Measurements from ENCODE around the gene TMEM223. TPM values are rescaled to one million over a fixed set of nuclear protein-coding genes. Genes with fewer than 3 reads are reported as not detected.

The TMEM223 gene
- total and polyA plus RNA-seq, 9 of the 15 experiments (the other 6 are each of a cell fraction or from before 2014, with no cell fraction given): 5.9 to 34.5 (median 19.6) TPM

GRCh38 chr11:62786318-62787004 lies 5.3 kb downstream of the TMEM223 start (continued):
- TF ChIP-seq CTCF (IDR thresholded peaks at IDR 0.05 in 2 of 3, conservative IDR thresholded peaks at IDR 0.05 in 1 of 3; ENCODE audit: insufficient read depth in 2 of 3, low read depth in 1 of 3, low read length in 3 of 3) (peak; percentile 98 to 100 (median 100)), MAFF (IDR thresholded peaks at IDR 0.05; ENCODE audit: low read length) (no peak), ZBTB7A (IDR thresholded peaks at IDR 0.05; ENCODE audit: borderline replicate concordance, control insufficient read depth, low read depth, low read length) (peak; percentile 99), SIN3A (IDR thresholded peaks at IDR 0.05; ENCODE audit: borderline replicate concordance in 2 of 2, control insufficient read depth in 1 of 2, low read depth in 2 of 2, low read length in 2 of 2) (peak in 1 of 2 experiments; percentile 36; a peak in 2 of 4 replicates), TBL1XR1 (IDR thresholded peaks at IDR 0.05; ENCODE audit: low read length in 2 of 2) (0 out of 4 replicates have a peak, but pooled peaks of 1 of the 2 experiments have one; percentile 47), FOXP4 (CRISPR knock-in tag; IDR thresholded peaks at IDR 0.05; ENCODE audit: borderline replicate concordance) (peak; percentile 18; the same call in 1 of the 2 replicates), THRA (IDR thresholded peaks at IDR 0.05) (no peak), KAT7 (CRISPR knock-in tag; IDR thresholded peaks at IDR 0.05; ENCODE audit: borderline replicate concordance) (0 out of 2 replicates have a peak, but pooled peaks have one; percentile 82), ZNF639 (CRISPR knock-in tag; conservative IDR thresholded peaks at IDR 0.05 in 1 of 2, IDR thresholded peaks at IDR 0.05 in 1 of 2) (peak in 1 of 2 experiments; percentile 82; a peak in 2 of 4 replicates), POLR2AphosphoS2 (IDR thresholded peaks at IDR 0.05; ENCODE audit: low read length) (no peak), SIN3B (IDR thresholded peaks at IDR 0.05; ENCODE audit: low read depth) (0 out of 2 replicates have a peak, but pooled peaks have one; percentile 33), ID3 (CRISPR knock-in tag; IDR thresholded peaks at IDR 0.05) (no peak), ID3 (tag; IDR thresholded peaks at IDR 0.05) (no peak; the same call in 1 of the 2 replicates), STAG1 (CRISPR knock-in tag; IDR thresholded peaks at IDR 0.05; ENCODE audit: borderline replicate concordance) (0 out of 2 replicates have a peak, but pooled peaks have one; percentile 39), TEAD4 (IDR thresholded peaks at IDR 0.05; ENCODE audit: low read length) (0 out of 2 replicates have a peak, but pooled peaks have one; percentile 33), TEAD4 (CRISPR knock-in tag; IDR thresholded peaks at IDR 0.05; ENCODE audit: borderline replicate concordance) (no peak), L3MBTL2 (IDR thresholded peaks at IDR 0.05) (0 out of 2 replicates have a peak, but pooled peaks have one; percentile 47), SNAPC5 (CRISPR knock-in tag; IDR thresholded peaks at IDR 0.05) (no peak)

All from K562 (cell line).